K562 (cell line): Measurements from ENCODE around the gene LAMTOR1. TPM values are rescaled to one million over a fixed set of nuclear protein-coding genes. Genes with fewer than 3 reads are reported as not detected.

ENCODE experiments used
- ARHGAP35 ChIP-seq: fragments of 450-650 bp; IDR thresholded peaks from 2 replicates; pipeline ENCODE4 v1.6.1; 2018; ENCODE audit not compliant: partially characterized antibody
- CHD2 ChIP-seq: IDR thresholded peaks from 2 replicates; pipeline ENCODE4 v1.6.1; 2011; ENCODE audit warnings: low read depth, low read length
- HNRNPL ChIP-seq: fragments of 200-400 bp; formaldehyde crosslinking; IDR thresholded peaks from 2 replicates; pipeline ENCODE4 v1.6.1; 2017; ENCODE audit warnings: low read depth, mild to moderate bottlenecking, low read length
- IRF2 ChIP-seq: sonication (generic); formaldehyde crosslinking; IDR thresholded peaks from 2 replicates; pipeline ENCODE4 v1.8.1; 2022; ENCODE audit warnings: mild to moderate bottlenecking, missing genetic modification reagents
- MYC ChIP-seq, 2 experiments: fragments of 250-450 bp in 1 of 2; sonication (Bioruptor Pico) in 1 of 2; IDR thresholded peaks; 2 replicates each; pipeline versions ENCODE4 v1.5.1 to v1.6.1; 2012 to 2021; ENCODE audit warnings: low read depth in 2 of 2, borderline replicate concordance in 1 of 2, improper control_type of control experiment in 1 of 2, low read length in 1 of 2, mild to moderate bottlenecking in 1 of 2, moderate library complexity in 1 of 2
- NCOR1 ChIP-seq: fragments of 450-650 bp; IDR thresholded peaks from 2 replicates; pipeline ENCODE4 v1.6.1; 2016; ENCODE audit warnings: mild to moderate bottlenecking, moderate library complexity
- NFE2 ChIP-seq: IDR thresholded peaks from 2 replicates; pipeline ENCODE4 v1.6.1; 2014; ENCODE audit warnings: antibody characterized with exemption, low read depth
- NFIX ChIP-seq: fragments of 250-450 bp; sonication (Bioruptor Pico); IDR thresholded peaks from 2 replicates; pipeline ENCODE4 v1.4.0; 2020; ENCODE audit warnings: low read depth, mild to moderate bottlenecking, moderate library complexity
- NONO ChIP-seq, 2 experiments: fragments of 200-400 bp in 1 of 2; fragments of 450-650 bp in 1 of 2; formaldehyde crosslinking in 1 of 2; IDR thresholded peaks; 2 replicates each; pipeline ENCODE4 v1.6.1; 2017; ENCODE audit warnings: low read depth in 2 of 2, mild to moderate bottlenecking in 2 of 2, moderate library complexity in 2 of 2, low read length in 1 of 2
- RNF219 ChIP-seq: fragments of 250-450 bp; sonication (Bioruptor Pico); IDR thresholded peaks from 2 replicates; pipeline ENCODE4 v1.5.0; 2022; ENCODE audit warnings: mild to moderate bottlenecking
- SETDB1 ChIP-seq: IDR thresholded peaks from one replicate; pipeline ENCODE4 v1.6.1; 2012; ENCODE audit warnings: low read length, control low read depth, inconsistent platforms
- SUPT5H ChIP-seq: fragments of 450-650 bp; IDR thresholded peaks from 2 replicates; pipeline ENCODE4 v1.6.1; 2016
- TBP ChIP-seq: optimal IDR thresholded peaks from 2 replicates; pipeline ENCODE3; 2011; ENCODE audit warnings: low read depth, low read length, improper control_type of control experiment
- UBTF ChIP-seq, 2 experiments: IDR thresholded peaks; 2 replicates each; pipeline ENCODE4 v1.6.1; 2012; ENCODE audit warnings: improper control_type of control experiment in 2 of 2, low read depth in 2 of 2, low read length in 2 of 2, borderline replicate concordance in 1 of 2
- USF1 ChIP-seq: sonication (generic); formaldehyde crosslinking; IDR thresholded peaks from 2 replicates; pipeline ENCODE4 v1.9.0; 2022; ENCODE audit warnings: mild to moderate bottlenecking, missing genetic modification reagents
- ZNF644 ChIP-seq: fragments of 200-800 bp; sonication (Bioruptor generic); IDR thresholded peaks from 2 replicates; pipeline ENCODE4 v1.6.1; 2016; ENCODE audit warnings: low read depth, missing genetic modification characterization, missing compliant biosample characterization
- polyA plus RNA-seq, 8 experiments: library from polyadenylated mRNA; depleted of rRNA in 4 of 8; stranded (reverse) in 5 of 8; unstranded in 3 of 8; fragments of >200 nt; fragmentation: Nextera tagmentation in 2 of 8; fragmentation: Illumina TruSeq in 1 of 8; extraction: Ambion mirVana in 2 of 8; extraction: Trizol in 1 of 8; gene quantifications; 2 replicates each; pipeline versions ENCODE4 v1.2.1 to v1.2.3, GENCODE V29; 2011 to 2014; ENCODE audit warnings: inconsistent platforms in 1 of 8, missing spikeins in 1 of 8
- total RNA-seq, 7 experiments: library from RNA; depleted of rRNA in 6 of 7; stranded (reverse); fragments of >200 nt in 6 of 7; fragmentation: Illumina TruSeq in 2 of 7; extraction: Trizol in 2 of 7; gene quantifications; 2 replicates each; pipeline versions ENCODE4 v1.2.1 to v1.2.3, GENCODE V29; 2011 to 2021; ENCODE audit warnings: low replicate concordance in 1 of 7
- TF ChIP-seq, protein P1 (sequence below), 2 experiments: fragments of 450-650 bp in 1 of 2; sonication (generic) in 1 of 2; formaldehyde crosslinking; conservative IDR thresholded peaks; 2 replicates each; pipeline versions ENCODE4 v1.4.0 to v1.8.1; 2020 to 2022; ENCODE audit warnings: mild to moderate bottlenecking in 1 of 2, missing genetic modification reagents in 1 of 2
- TF ChIP-seq, protein P2 (sequence below): sonication (generic); formaldehyde crosslinking; IDR thresholded peaks from 2 replicates; pipeline ENCODE4 v1.8.0; 2022; ENCODE audit warnings: mild to moderate bottlenecking, missing genetic modification reagents

Gene LAMTOR1
- total and polyA plus RNA-seq, 9 of the 15 experiments (the other 6 are each of a cell fraction or from before 2014, with no cell fraction given) = 62.6 to 104 (median 85.3) TPM

DNA sequence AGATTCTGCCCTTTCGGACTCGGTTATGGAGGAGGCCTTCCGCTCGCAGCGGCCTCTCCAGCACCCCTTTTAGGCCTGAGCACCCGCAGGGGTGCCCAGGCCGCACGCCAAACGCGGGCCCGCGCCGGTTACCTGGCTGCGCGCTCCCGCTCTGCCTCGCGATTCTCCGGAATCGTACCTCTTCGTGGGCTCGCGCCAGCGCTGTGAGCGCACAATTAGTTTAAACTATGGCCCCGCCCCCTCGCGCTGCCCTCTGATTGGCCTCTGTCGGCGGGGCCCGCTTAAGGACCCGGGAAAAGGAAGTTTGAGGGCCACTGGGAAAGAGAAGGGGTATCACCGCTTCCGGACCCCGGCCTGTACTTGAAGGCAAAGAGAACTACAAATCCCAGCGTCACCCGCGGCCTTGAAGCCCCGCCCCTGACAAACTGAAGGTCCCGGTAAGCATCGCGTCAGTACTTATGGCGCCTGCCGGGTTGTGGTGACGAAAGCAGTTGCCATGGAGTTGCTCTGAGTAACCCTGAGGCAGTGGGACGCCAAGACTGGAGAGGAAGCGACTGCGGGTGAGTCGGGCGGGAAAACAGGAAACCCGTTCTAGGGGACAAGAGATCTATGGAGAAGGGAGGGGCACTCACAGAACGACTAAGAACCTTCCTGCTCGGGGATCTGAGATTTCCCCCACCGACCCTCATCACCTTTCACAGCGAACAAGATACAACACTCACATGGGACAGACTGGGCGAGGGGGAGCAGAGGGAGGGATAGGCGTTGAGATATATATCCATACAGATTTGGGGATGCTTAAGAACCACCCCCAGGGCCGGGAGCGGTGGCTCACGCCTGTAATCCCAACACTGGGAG is 22.5 kb downstream of the LAMTOR1 start, which contains the start of the genes LRRC51 and NUMA1 (continued):
- TF ChIP-seq MYC (IDR thresholded peaks at IDR 0.05; ENCODE audit: low read depth, low read length) (peak; percentile 73), MYC (CRISPR knock-in tag; IDR thresholded peaks at IDR 0.05; ENCODE audit: borderline replicate concordance, low read depth) (no peak), ZNF644 (no peak; the same call in 1 of the 2 replicates), USF1 (CRISPR knock-in tag) (0 out of 2 replicates have a peak, but pooled peaks have one; percentile 5), CHD2 (peak; percentile 79), HNRNPL (no peak), NCOR1 (no peak), SUPT5H (peak; percentile 91), ARHGAP35 (no peak), NFIX (CRISPR knock-in tag) (no peak), NFE2 (0 out of 2 replicates have a peak, but pooled peaks have one; percentile 16), SETDB1 (no peak), UBTF (IDR thresholded peaks at IDR 0.05; ENCODE audit: borderline replicate concordance in 1 of 2, low read depth in 2 of 2, low read length in 2 of 2) (0 out of 4 replicates have a peak, but pooled peaks of 1 of the 2 experiments have one; percentile 13), NONO (IDR thresholded peaks at IDR 0.05; ENCODE audit: low read depth in 2 of 2, low read length in 1 of 2) (peak in 1 of 2 experiments; percentile 88; a peak in 2 of 4 replicates), TBP (peak; percentile 82), RNF219 (CRISPR knock-in tag) (no peak), IRF2 (CRISPR knock-in tag) (no peak)
- TF ChIP-seq, protein P1, sequence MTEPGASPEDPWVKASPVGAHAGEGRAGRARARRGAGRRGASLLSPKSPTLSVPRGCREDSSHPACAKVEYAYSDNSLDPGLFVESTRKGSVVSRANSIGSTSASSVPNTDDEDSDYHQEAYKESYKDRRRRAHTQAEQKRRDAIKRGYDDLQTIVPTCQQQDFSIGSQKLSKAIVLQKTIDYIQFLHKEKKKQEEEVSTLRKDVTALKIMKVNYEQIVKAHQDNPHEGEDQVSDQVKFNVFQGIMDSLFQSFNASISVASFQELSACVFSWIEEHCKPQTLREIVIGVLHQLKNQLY (CRISPR knock-in tag; conservative IDR thresholded peaks at IDR 0.05) = no peak
- TF ChIP-seq, protein P2, sequence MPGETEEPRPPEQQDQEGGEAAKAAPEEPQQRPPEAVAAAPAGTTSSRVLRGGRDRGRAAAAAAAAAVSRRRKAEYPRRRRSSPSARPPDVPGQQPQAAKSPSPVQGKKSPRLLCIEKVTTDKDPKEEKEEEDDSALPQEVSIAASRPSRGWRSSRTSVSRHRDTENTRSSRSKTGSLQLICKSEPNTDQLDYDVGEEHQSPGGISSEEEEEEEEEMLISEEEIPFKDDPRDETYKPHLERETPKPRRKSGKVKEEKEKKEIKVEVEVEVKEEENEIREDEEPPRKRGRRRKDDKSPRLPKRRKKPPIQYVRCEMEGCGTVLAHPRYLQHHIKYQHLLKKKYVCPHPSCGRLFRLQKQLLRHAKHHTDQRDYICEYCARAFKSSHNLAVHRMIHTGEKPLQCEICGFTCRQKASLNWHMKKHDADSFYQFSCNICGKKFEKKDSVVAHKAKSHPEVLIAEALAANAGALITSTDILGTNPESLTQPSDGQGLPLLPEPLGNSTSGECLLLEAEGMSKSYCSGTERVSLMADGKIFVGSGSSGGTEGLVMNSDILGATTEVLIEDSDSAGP = no peak
